SK-N-SH (cell line): ENCODE measurements around the gene SEMA3B. TPM values are rescaled to one million over a fixed set of nuclear protein-coding genes. Genes with fewer than 3 reads are reported as not detected.

Experiments
- CTCF ChIA-PET: fragments of 300-600, 350-600 bp; formaldehyde crosslinking; extraction: SDS; loops from one replicate; lab custom pipeline; 2021; lab: Yijun Ruan, JAX
- POLR2A ChIA-PET: fragments of 350-600 bp; sonication (Branson Sonifier 250); formaldehyde crosslinking; extraction: SDS; loops from one replicate; lab custom pipeline; 2020; ENCODE audit warnings: antibody characterized with exemption, inconsistent platforms; lab: Yijun Ruan, JAX
- DNase-seq: peaks from one replicate; pipeline ENCODE4 v3.0.0; 2012
- H2AFZ ChIP-seq: fragments of 200-600 bp; sonication (generic); 2 replicates; pipeline ENCODE4 v1.8.1; 2016; ENCODE audit warnings: antibody characterized with exemption, mild to moderate bottlenecking, low read depth
- H3F3A ChIP-seq: fragments of 200-600 bp; sonication (generic); replicated peaks from 2 replicates; pipeline ENCODE3; 2016; ENCODE audit warnings: antibody characterized with exemption, mild to moderate bottlenecking; ENCODE audit not compliant: insufficient read depth
- H3K27ac ChIP-seq, 2 experiments: fragments of 200-500 bp in 1 of 2; fragments of 200-600 bp in 1 of 2; sonication (Bioruptor generic) in 1 of 2; sonication (generic), shearing (Covaris generic) in 1 of 2; 2 replicates each; pipeline versions ENCODE4 v1.5.1 to v1.6.1; 2014 to 2016; ENCODE audit warnings: low read depth in 2 of 2, inconsistent platforms in 1 of 2, low read length in 1 of 2, mild to moderate bottlenecking in 1 of 2, mixed read lengths in 1 of 2
- H3K27me3 ChIP-seq: fragments of 200-600 bp; sonication (generic), shearing (Covaris generic); 2 replicates; pipeline ENCODE4 v1.6.1; 2016; ENCODE audit warnings: mixed run types; ENCODE audit not compliant: insufficient read depth
- H3K36me3 ChIP-seq, 2 experiments: fragments of 200-500 bp in 1 of 2; fragments of 200-600 bp in 1 of 2; sonication (Bioruptor generic) in 1 of 2; sonication (generic) in 1 of 2; replicated peaks in 1 of 2; 2 replicates each; pipeline versions ENCODE3 to v1.5.1; 2014 to 2016; ENCODE audit warnings: low read length in 1 of 2, mild to moderate bottlenecking in 1 of 2; ENCODE audit not compliant: insufficient read depth in 2 of 2, control insufficient read depth in 1 of 2
- H3K4me1 ChIP-seq, 2 experiments: fragments of 200-500 bp in 1 of 2; fragments of 200-600 bp in 1 of 2; sonication (Bioruptor generic) in 1 of 2; sonication (generic), shearing (Covaris generic) in 1 of 2; 2 replicates each; pipeline versions ENCODE4 v1.5.1 to v1.6.1; 2014 to 2016; ENCODE audit warnings: low read depth in 1 of 2, low read length in 1 of 2, mixed run types in 1 of 2; ENCODE audit not compliant: insufficient read depth in 2 of 2, control insufficient read depth in 1 of 2
- H3K4me2 ChIP-seq: fragments of 200-600 bp; sonication (generic), shearing (Covaris generic); 2 replicates; pipeline ENCODE4 v1.6.1; 2017; ENCODE audit warnings: mixed run types
- H3K4me3 ChIP-seq, 2 experiments: fragments of 200-500 bp in 1 of 2; fragments of 200-600 bp in 1 of 2; sonication (Bioruptor generic) in 1 of 2; sonication (generic), shearing (Covaris generic) in 1 of 2; 2 replicates each; pipeline versions ENCODE4 v1.5.1 to v1.8.1; 2014 to 2016; ENCODE audit warnings: low read depth in 2 of 2, inconsistent platforms in 1 of 2, low read length in 1 of 2, mild to moderate bottlenecking in 1 of 2, mixed read lengths in 1 of 2, moderate library complexity in 1 of 2
- H3K79me2 ChIP-seq: fragments of 200-600 bp; sonication (generic); 2 replicates; pipeline ENCODE4 v1.8.1; 2017; ENCODE audit warnings: mild to moderate bottlenecking; ENCODE audit not compliant: insufficient read depth
- H3K9ac ChIP-seq: fragments of 200-600 bp; sonication (generic); 2 replicates; pipeline ENCODE4 v1.6.1; 2017; ENCODE audit warnings: mixed run types
- H3K9me2 ChIP-seq: fragments of 200-600 bp; sonication (generic); 2 replicates; pipeline ENCODE4 v1.6.1; 2017; ENCODE audit warnings: mixed run types
- H3K9me3 ChIP-seq: fragments of 200-600 bp; sonication (generic); 2 replicates; pipeline ENCODE4 v1.6.1; 2017; ENCODE audit warnings: mixed run types, mild to moderate bottlenecking, moderate library complexity
- H4K20me1 ChIP-seq: fragments of 200-600 bp; sonication (generic); 2 replicates; pipeline ENCODE4 v1.6.1; 2017; ENCODE audit warnings: mild to moderate bottlenecking, mixed run types; ENCODE audit not compliant: insufficient read depth
- CHD2 ChIP-seq: fragments of 150-350 bp; IDR thresholded peaks from 2 replicates; pipeline ENCODE4 v1.6.1; 2018; ENCODE audit warnings: low read length; ENCODE audit not compliant: partially characterized antibody
- EZH2phosphoT487 ChIP-seq: fragments of 200-600 bp; sonication (generic); IDR thresholded peaks from 2 replicates; pipeline ENCODE4 v1.6.1; 2017; ENCODE audit warnings: low read depth, mixed run types, mild to moderate bottlenecking, antibody characterized with exemption, moderate library complexity, borderline replicate concordance
- FOSL2 ChIP-seq: IDR thresholded peaks from 2 replicates; pipeline ENCODE4 v1.4.0; 2012; ENCODE audit warnings: low read depth, mild to moderate bottlenecking, moderate library complexity, borderline replicate concordance
- FOXJ3 ChIP-seq: sonication (generic); formaldehyde crosslinking; IDR thresholded peaks from 2 replicates; pipeline ENCODE4 v1.5.1; 2020; ENCODE audit warnings: mild to moderate bottlenecking, missing genetic modification reagents
- FOXM1 ChIP-seq: IDR thresholded peaks from 2 replicates; pipeline ENCODE4 v1.4.0; 2012; ENCODE audit warnings: low read depth, mild to moderate bottlenecking
- GATA2 ChIP-seq: sonication (generic); formaldehyde crosslinking; IDR thresholded peaks from 2 replicates; pipeline ENCODE4 v1.5.0; 2020; ENCODE audit warnings: mild to moderate bottlenecking, missing genetic modification reagents
- JUND ChIP-seq: IDR thresholded peaks from 2 replicates; pipeline ENCODE4 v1.4.0; 2012
- MEF2A ChIP-seq: IDR thresholded peaks from 2 replicates; pipeline ENCODE4 v1.4.0; 2012; ENCODE audit warnings: low read depth, borderline replicate concordance
- MXI1 ChIP-seq: IDR thresholded peaks from 2 replicates; pipeline ENCODE4 v1.6.1; 2012; ENCODE audit warnings: mild to moderate bottlenecking, low read depth, low read length, improper control_type of control experiment
- NRF1 ChIP-seq: IDR thresholded peaks from 2 replicates; pipeline ENCODE4 v1.6.1; 2012; ENCODE audit warnings: low read depth, mild to moderate bottlenecking, low read length
- POLR2AphosphoS5 ChIP-seq: IDR thresholded peaks from 2 replicates; pipeline ENCODE4 v1.6.1; 2012; ENCODE audit warnings: low read depth, low read length
- RAD21 ChIP-seq: IDR thresholded peaks from 2 replicates; pipeline ENCODE4 v1.6.1; 2012; ENCODE audit warnings: mild to moderate bottlenecking, low read length
- RCOR1 ChIP-seq: fragments of 150-350 bp; IDR thresholded peaks from 2 replicates; pipeline ENCODE4 v1.6.1; 2017; ENCODE audit warnings: antibody characterized with exemption, low read length
- RXRA ChIP-seq: IDR thresholded peaks from 2 replicates; pipeline ENCODE4 v1.4.0; 2012; ENCODE audit warnings: low read depth, mild to moderate bottlenecking, borderline replicate concordance
- SMC3 ChIP-seq: IDR thresholded peaks from 2 replicates; pipeline ENCODE4 v1.6.1; 2012; ENCODE audit warnings: low read depth, low read length, improper control_type of control experiment
- WGBS: methylation state at CpG from one replicate; pipeline ENCODE4 v1.1.6; 2017; ENCODE audit warnings: low lambda C conversion rate; 5-methylcytosine and 5-hydroxymethylcytosine counted together
- polyA plus RNA-seq, 3 experiments: library from polyadenylated mRNA; depleted of rRNA; stranded (reverse); fragments of >200 nt; gene quantifications; 2 replicates each; pipeline ENCODE4 v1.2.3, GENCODE V29; 2012
- TF ChIP-seq, protein P1 (sequence below): fragments of 200-600 bp; sonication (generic); IDR thresholded peaks from 2 replicates; pipeline ENCODE4 v1.6.1; 2017; ENCODE audit warnings: antibody characterized with exemption, mild to moderate bottlenecking, moderate library complexity
- TF ChIP-seq, protein P2 (sequence below): IDR thresholded peaks from 2 replicates; pipeline ENCODE4; 2012
- TF ChIP-seq, protein P3 (sequence below): IDR thresholded peaks from 2 replicates; pipeline ENCODE4 v1.4.0; 2012; ENCODE audit warnings: low read depth, borderline replicate concordance
- TF ChIP-seq, protein P4 (sequence below): IDR thresholded peaks from 2 replicates; pipeline ENCODE4 v1.4.0; 2012; ENCODE audit warnings: low read depth, borderline replicate concordance
- TF ChIP-seq, protein P5 (sequence below): IDR thresholded peaks from 2 replicates; pipeline ENCODE4 v1.6.1; 2012; ENCODE audit warnings: mild to moderate bottlenecking, low read depth, low read length, moderate library complexity

SEMA3B gene
- polyA plus RNA-seq, 1 of the 3 experiments (the other 2 are of a cell fraction), result 14.9 TPM

DNA sequence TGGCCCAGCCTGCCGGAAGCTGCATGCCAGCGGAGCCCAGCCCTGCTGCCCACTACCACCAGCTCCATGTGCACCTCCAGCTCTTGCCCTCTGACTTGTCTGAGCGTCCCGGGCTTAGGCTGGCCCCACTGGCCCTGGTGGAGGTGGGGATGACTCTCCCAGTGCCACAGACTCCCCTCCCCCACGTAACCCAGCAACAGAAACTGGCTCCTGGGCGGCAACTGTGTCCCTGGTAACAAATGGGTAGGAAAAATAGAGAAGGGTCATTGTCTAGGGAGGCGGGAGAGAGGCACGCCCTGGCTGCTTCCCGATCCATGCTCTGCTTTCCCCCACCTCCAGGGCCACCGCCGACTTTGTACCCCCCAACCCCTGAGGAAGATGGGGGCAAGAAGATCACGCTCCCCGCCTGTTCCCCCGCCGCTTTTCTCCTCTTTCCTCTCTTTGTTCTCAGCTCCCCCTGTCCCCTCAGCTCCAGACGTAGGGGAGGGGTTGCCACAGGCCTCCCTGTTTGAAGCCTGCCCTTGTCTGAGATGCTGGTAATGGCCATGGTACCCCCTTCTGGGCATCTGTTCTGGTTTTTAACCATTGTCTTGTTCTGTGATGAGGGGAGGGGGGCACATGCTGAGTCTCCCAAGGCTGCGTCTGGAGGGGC, 10.8 kb upstream of the SEMA3B start:
- peaks cover 30% of the 10 kb centered on the region for H3K79me2 ChIP-seq
- H3K9me2 ChIP-seq, result no peaks in the 10 kb centered on the region
- 98% methylated on average over 10 of the region's 17 CpGs for whole genome bisulfite sequencing
- H3K36me3 ChIP-seq, result peaks cover 22 to 46% of the 10 kb centered on the region in 2 experiments
- H3K27ac ChIP-seq, result no peak overlapping the region; a peak in 1 of 4 replicates
- POLR2A ChIA-PET, result no interaction called here
- TF ChIP-seq, protein P1, sequence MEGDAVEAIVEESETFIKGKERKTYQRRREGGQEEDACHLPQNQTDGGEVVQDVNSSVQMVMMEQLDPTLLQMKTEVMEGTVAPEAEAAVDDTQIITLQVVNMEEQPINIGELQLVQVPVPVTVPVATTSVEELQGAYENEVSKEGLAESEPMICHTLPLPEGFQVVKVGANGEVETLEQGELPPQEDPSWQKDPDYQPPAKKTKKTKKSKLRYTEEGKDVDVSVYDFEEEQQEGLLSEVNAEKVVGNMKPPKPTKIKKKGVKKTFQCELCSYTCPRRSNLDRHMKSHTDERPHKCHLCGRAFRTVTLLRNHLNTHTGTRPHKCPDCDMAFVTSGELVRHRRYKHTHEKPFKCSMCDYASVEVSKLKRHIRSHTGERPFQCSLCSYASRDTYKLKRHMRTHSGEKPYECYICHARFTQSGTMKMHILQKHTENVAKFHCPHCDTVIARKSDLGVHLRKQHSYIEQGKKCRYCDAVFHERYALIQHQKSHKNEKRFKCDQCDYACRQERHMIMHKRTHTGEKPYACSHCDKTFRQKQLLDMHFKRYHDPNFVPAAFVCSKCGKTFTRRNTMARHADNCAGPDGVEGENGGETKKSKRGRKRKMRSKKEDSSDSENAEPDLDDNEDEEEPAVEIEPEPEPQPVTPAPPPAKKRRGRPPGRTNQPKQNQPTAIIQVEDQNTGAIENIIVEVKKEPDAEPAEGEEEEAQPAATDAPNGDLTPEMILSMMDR, result no peak
- TF ChIP-seq, protein P2, sequence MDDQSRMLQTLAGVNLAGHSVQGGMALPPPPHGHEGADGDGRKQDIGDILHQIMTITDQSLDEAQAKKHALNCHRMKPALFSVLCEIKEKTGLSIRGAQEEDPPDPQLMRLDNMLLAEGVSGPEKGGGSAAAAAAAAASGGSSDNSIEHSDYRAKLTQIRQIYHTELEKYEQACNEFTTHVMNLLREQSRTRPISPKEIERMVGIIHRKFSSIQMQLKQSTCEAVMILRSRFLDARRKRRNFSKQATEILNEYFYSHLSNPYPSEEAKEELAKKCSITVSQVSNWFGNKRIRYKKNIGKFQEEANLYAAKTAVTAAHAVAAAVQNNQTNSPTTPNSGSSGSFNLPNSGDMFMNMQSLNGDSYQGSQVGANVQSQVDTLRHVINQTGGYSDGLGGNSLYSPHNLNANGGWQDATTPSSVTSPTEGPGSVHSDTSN, result no peak
- TF ChIP-seq, protein P3, sequence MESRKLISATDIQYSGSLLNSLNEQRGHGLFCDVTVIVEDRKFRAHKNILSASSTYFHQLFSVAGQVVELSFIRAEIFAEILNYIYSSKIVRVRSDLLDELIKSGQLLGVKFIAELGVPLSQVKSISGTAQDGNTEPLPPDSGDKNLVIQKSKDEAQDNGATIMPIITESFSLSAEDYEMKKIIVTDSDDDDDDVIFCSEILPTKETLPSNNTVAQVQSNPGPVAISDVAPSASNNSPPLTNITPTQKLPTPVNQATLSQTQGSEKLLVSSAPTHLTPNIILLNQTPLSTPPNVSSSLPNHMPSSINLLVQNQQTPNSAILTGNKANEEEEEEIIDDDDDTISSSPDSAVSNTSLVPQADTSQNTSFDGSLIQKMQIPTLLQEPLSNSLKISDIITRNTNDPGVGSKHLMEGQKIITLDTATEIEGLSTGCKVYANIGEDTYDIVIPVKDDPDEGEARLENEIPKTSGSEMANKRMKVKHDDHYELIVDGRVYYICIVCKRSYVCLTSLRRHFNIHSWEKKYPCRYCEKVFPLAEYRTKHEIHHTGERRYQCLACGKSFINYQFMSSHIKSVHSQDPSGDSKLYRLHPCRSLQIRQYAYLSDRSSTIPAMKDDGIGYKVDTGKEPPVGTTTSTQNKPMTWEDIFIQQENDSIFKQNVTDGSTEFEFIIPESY, result no peak
- no peak for TF ChIP-seq JUND
- TF ChIP-seq, protein P4, sequence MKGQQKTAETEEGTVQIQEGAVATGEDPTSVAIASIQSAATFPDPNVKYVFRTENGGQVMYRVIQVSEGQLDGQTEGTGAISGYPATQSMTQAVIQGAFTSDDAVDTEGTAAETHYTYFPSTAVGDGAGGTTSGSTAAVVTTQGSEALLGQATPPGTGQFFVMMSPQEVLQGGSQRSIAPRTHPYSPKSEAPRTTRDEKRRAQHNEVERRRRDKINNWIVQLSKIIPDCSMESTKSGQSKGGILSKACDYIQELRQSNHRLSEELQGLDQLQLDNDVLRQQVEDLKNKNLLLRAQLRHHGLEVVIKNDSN, result no peak
- no peak for TF ChIP-seq GATA2 (CRISPR knock-in tag)
- no peak for TF ChIP-seq EZH2phosphoT487
- TF ChIP-seq FOSL2, result no peak
- TF ChIP-seq RXRA, result no peak
- TF ChIP-seq, protein P5, sequence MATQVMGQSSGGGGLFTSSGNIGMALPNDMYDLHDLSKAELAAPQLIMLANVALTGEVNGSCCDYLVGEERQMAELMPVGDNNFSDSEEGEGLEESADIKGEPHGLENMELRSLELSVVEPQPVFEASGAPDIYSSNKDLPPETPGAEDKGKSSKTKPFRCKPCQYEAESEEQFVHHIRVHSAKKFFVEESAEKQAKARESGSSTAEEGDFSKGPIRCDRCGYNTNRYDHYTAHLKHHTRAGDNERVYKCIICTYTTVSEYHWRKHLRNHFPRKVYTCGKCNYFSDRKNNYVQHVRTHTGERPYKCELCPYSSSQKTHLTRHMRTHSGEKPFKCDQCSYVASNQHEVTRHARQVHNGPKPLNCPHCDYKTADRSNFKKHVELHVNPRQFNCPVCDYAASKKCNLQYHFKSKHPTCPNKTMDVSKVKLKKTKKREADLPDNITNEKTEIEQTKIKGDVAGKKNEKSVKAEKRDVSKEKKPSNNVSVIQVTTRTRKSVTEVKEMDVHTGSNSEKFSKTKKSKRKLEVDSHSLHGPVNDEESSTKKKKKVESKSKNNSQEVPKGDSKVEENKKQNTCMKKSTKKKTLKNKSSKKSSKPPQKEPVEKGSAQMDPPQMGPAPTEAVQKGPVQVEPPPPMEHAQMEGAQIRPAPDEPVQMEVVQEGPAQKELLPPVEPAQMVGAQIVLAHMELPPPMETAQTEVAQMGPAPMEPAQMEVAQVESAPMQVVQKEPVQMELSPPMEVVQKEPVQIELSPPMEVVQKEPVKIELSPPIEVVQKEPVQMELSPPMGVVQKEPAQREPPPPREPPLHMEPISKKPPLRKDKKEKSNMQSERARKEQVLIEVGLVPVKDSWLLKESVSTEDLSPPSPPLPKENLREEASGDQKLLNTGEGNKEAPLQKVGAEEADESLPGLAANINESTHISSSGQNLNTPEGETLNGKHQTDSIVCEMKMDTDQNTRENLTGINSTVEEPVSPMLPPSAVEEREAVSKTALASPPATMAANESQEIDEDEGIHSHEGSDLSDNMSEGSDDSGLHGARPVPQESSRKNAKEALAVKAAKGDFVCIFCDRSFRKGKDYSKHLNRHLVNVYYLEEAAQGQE, result no peak
- TF ChIP-seq SMC3, result no peak
- TF ChIP-seq FOXJ3 (CRISPR knock-in tag), result no peak
- no peak for TF ChIP-seq CHD2
- no peak for TF ChIP-seq RAD21
- no peak for TF ChIP-seq MXI1
- no peak for TF ChIP-seq FOXM1
- no peak for TF ChIP-seq RCOR1
- TF ChIP-seq POLR2AphosphoS5, result no peak
- TF ChIP-seq NRF1, result no peak
- TF ChIP-seq MEF2A, result no peak
- peaks cover 10 to 19% of the 10 kb centered on the region in 2 experiments; a peak in 2 of 4 replicates for H3K4me1 ChIP-seq
- peaks cover 19% of the 10 kb centered on the region for H4K20me1 ChIP-seq
- no peak overlapping the region for H3K4me2 ChIP-seq
- CTCF ChIA-PET, result interaction anchor here (0.6 to 61.6 kb wide), 7 partner anchors 8 to 127 kb away, joined by 3 to 1375 read pairs (median 70); partner anchors contain the start of genes GNAI2, GNAT1 and SEMA3B
- no peak overlapping the region for H3K4me3 ChIP-seq
- H3K9me3 ChIP-seq, result no peaks in the 10 kb centered on the region
- no peak overlapping the region for H3K9ac ChIP-seq
- H3K27me3 ChIP-seq, result no peaks in the 10 kb centered on the region
- no peak overlapping the region for H2AFZ ChIP-seq
- H3F3A ChIP-seq, result peaks cover 35% of the 10 kb centered on the region
- no peak for DNase-seq
